Panc1 (cell line): ENCODE measurements around the gene FAM177B. TPM values are rescaled to one million over a fixed set of nuclear protein-coding genes. Genes with fewer than 3 reads are reported as not detected.

Experiments
- ATAC-seq: fragments of 200-7000 bp; cut with Tn5 transposase; 2 replicates; pipeline ENCODE4 v1.9.1; 2020; ENCODE audit warnings: mild to moderate bottlenecking, moderate library complexity
- BruUV-seq: library from RNA; stranded (reverse); fragments of 400-500 nt; replicated peaks from 2 replicates; lab custom pipeline; 2021; lab: Mats Ljungman, UMichigan
- CTCF ChIA-PET: fragments of 300-600 bp; sonication (Branson Sonifier 250); formaldehyde crosslinking; loops from one replicate; lab custom pipeline; 2022; ENCODE audit warnings: antibody characterized with exemption; lab: Charles Lee
- POLR2A ChIA-PET: fragments of 300-600 bp; sonication (Branson Sonifier 250); formaldehyde crosslinking; loops from one replicate; lab custom pipeline; 2022; ENCODE audit warnings: antibody characterized with exemption; lab: Charles Lee
- DNase-seq: peaks from one replicate; pipeline ENCODE4 v3.0.0-alpha.2; 2010; ENCODE audit warnings: low read depth, low spot score
- H3K27ac ChIP-seq: 2 replicates; pipeline ENCODE4 v1.5.1; 2011; ENCODE audit warnings: mild to moderate bottlenecking, low read length, inconsistent platforms
- H3K27me3 ChIP-seq: fragments of 200-500 bp; sonication (Bioruptor generic); 2 replicates; pipeline ENCODE4 v1.6.0; 2014; ENCODE audit warnings: low read length, inconsistent platforms; ENCODE audit not compliant: control insufficient read depth, insufficient read depth
- H3K36me3 ChIP-seq: fragments of 200-500 bp; sonication (Bioruptor generic); 2 replicates; pipeline ENCODE4 v1.5.1; 2014; ENCODE audit warnings: inconsistent platforms, mild to moderate bottlenecking, low read length, moderate library complexity; ENCODE audit not compliant: control insufficient read depth, insufficient read depth
- H3K4me1 ChIP-seq: 2 replicates; pipeline ENCODE4 v1.5.1; 2011; ENCODE audit warnings: inconsistent platforms, mild to moderate bottlenecking, low read length, moderate library complexity; ENCODE audit not compliant: control insufficient read depth, insufficient read depth
- H3K4me3 ChIP-seq, 2 experiments: 2 replicates each; pipeline ENCODE4 v1.5.1; 2011 to 2012; ENCODE audit warnings: low read depth in 2 of 2, low read length in 2 of 2, mild to moderate bottlenecking in 2 of 2, inconsistent platforms in 1 of 2, moderate library complexity in 1 of 2
- H3K9me3 ChIP-seq: fragments of 200-500 bp; sonication (Bioruptor generic); 2 replicates; pipeline ENCODE4 v1.5.1; 2014; ENCODE audit warnings: low read depth, mild to moderate bottlenecking, inconsistent platforms, low read length, moderate library complexity; ENCODE audit not compliant: control insufficient read depth, insufficient read depth
- POLR2AphosphoS5 ChIP-seq: IDR thresholded peaks from 2 replicates; pipeline ENCODE4 v1.6.1; 2012; ENCODE audit warnings: mild to moderate bottlenecking, low read depth, low read length, moderate library complexity
- SIN3A ChIP-seq: IDR thresholded peaks from 2 replicates; pipeline ENCODE4 v1.6.1; 2012; ENCODE audit warnings: low read depth, mild to moderate bottlenecking, low read length, moderate library complexity, borderline replicate concordance; ENCODE audit not compliant: insufficient read depth
- TCF7L2 ChIP-seq: IDR thresholded peaks from 2 replicates; pipeline ENCODE4 v1.6.1; 2011; ENCODE audit warnings: mild to moderate bottlenecking, low read depth, low read length, inconsistent platforms
- in situ Hi-C: cut with HindIII; loops from 2 replicates; pipeline ENCODE4 v1.10.0; 2016; ENCODE audit warnings: low sequenced_read_pairs, low pct_unique_long_range_greater_than_20kb
- intact Hi-C: fragments of 100-400 bp; cut with micrococcal nuclease; formaldehyde crosslinking; loops from one replicate; pipeline ENCODE4 v1.10.0; 2022; ENCODE audit not compliant: unreplicated experiment
- total RNA-seq: library from RNA; stranded (reverse); gene quantifications from one replicate; pipeline ENCODE4 v1.2.1, GENCODE V29; 2021; ENCODE audit not compliant: unreplicated experiment
- TF ChIP-seq, protein P1 (sequence below): fragments of 450-650 bp; IDR thresholded peaks from 2 replicates; pipeline ENCODE4 v1.5.1; 2017; ENCODE audit warnings: mild to moderate bottlenecking
- TF ChIP-seq, protein P2 (sequence below), 2 experiments: IDR thresholded peaks; 2 replicates each; pipeline ENCODE4 v1.6.1; 2011 to 2012; ENCODE audit warnings: low read depth in 2 of 2, control low read depth in 1 of 2, low read length in 1 of 2, mild to moderate bottlenecking in 1 of 2, moderate library complexity in 1 of 2; ENCODE audit not compliant: insufficient read depth in 1 of 2

The FAM177B gene
- total RNA-seq, 1 experiment from 2014 or later: not detected

DNA sequence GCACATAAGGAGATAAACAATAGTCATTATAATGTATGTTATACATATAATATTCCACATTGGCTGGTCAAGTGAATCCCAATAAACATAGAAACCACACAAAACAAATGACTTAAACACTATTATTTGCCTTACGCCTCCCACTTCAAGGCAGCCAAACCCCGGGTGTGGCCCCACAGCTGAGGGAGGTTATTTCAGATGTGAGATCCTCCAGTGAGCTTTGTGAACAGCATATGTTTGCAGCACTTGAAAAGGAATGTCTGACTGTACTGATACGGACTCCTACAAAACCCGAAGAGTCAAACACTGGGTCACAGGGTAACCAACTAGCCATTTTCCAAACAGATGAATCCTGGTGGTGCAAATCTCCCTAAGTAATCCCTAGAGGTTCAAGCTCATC, 50.7 kb downstream of the FAM177B start:
- in situ Hi-C loops: no loop called here
- H3K4me1 ChIP-seq: no peaks in the 10 kb centered on the region
- no peaks in the 10 kb centered on the region for H3K9me3 ChIP-seq
- H3K27ac ChIP-seq: no peak overlapping the region
- DNase-seq (no peak), ATAC-seq (no peak)
- BruUV-seq: no TSS peak
- intact Hi-C loops: no loop called here
- TF ChIP-seq, protein P1, sequence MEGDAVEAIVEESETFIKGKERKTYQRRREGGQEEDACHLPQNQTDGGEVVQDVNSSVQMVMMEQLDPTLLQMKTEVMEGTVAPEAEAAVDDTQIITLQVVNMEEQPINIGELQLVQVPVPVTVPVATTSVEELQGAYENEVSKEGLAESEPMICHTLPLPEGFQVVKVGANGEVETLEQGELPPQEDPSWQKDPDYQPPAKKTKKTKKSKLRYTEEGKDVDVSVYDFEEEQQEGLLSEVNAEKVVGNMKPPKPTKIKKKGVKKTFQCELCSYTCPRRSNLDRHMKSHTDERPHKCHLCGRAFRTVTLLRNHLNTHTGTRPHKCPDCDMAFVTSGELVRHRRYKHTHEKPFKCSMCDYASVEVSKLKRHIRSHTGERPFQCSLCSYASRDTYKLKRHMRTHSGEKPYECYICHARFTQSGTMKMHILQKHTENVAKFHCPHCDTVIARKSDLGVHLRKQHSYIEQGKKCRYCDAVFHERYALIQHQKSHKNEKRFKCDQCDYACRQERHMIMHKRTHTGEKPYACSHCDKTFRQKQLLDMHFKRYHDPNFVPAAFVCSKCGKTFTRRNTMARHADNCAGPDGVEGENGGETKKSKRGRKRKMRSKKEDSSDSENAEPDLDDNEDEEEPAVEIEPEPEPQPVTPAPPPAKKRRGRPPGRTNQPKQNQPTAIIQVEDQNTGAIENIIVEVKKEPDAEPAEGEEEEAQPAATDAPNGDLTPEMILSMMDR: no peak
- TF ChIP-seq, protein P2, sequence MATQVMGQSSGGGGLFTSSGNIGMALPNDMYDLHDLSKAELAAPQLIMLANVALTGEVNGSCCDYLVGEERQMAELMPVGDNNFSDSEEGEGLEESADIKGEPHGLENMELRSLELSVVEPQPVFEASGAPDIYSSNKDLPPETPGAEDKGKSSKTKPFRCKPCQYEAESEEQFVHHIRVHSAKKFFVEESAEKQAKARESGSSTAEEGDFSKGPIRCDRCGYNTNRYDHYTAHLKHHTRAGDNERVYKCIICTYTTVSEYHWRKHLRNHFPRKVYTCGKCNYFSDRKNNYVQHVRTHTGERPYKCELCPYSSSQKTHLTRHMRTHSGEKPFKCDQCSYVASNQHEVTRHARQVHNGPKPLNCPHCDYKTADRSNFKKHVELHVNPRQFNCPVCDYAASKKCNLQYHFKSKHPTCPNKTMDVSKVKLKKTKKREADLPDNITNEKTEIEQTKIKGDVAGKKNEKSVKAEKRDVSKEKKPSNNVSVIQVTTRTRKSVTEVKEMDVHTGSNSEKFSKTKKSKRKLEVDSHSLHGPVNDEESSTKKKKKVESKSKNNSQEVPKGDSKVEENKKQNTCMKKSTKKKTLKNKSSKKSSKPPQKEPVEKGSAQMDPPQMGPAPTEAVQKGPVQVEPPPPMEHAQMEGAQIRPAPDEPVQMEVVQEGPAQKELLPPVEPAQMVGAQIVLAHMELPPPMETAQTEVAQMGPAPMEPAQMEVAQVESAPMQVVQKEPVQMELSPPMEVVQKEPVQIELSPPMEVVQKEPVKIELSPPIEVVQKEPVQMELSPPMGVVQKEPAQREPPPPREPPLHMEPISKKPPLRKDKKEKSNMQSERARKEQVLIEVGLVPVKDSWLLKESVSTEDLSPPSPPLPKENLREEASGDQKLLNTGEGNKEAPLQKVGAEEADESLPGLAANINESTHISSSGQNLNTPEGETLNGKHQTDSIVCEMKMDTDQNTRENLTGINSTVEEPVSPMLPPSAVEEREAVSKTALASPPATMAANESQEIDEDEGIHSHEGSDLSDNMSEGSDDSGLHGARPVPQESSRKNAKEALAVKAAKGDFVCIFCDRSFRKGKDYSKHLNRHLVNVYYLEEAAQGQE (IDR thresholded peaks at IDR 0.05; ENCODE audit: insufficient read depth in 1 of 2, low read depth in 2 of 2, low read length in 1 of 2): no peak
- TF ChIP-seq TCF7L2 (no peak), SIN3A (no peak), POLR2AphosphoS5 (no peak)
- POLR2A ChIA-PET: no interaction called here
- H3K27me3 ChIP-seq: no peaks in the 10 kb centered on the region
- H3K36me3 ChIP-seq: no peaks in the 10 kb centered on the region
- no peak overlapping the region for H3K4me3 ChIP-seq
- CTCF ChIA-PET: no interaction called here

DNA sequence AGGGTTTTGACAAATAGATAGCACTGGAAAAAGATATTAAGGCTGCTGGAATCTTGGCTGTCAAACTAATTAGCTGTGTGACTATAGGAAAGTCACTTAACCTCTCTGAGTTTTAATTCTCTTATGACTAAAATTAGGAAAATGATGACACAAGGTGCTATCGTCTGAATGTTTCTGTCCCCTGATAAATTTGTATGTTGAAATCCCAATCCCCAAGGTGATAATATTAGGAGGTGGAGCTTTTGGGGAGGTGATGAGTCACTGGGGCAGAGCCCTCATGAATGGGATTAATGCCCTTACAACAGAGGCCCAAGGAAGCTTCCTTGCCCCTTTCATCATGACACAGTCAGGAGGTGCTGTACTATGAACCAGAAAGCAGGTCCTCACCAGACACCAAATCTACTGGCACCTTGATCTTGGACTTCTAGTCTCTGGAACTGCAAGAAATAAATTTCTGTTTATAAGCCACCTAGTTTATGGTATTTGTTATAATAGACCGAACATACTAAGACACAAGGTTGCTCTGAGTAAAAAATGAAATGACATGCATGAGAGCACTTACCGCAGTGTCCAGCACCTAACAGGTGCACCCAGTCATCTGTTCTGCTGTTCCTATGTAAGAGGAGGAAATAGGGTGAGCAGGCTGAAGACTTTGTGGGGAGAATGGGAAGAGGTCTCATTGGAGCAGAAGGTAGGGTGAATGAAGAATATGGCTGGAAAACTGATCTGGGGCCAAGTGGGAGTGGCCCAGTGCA, 51.6 kb downstream of the FAM177B start:
- in situ Hi-C loops (no loop called here), intact Hi-C loops (no loop called here)
- ChIA-PET POLR2A (no interaction called here), CTCF (no interaction called here)
- no peak for DNase-seq
- Histone ChIP-seq H3K4me3 (no peak overlapping the region), H3K27me3 (no peaks in the 10 kb centered on the region), H3K4me1 (no peaks in the 10 kb centered on the region), H3K36me3 (no peaks in the 10 kb centered on the region), H3K27ac (no peak overlapping the region), H3K9me3 (no peaks in the 10 kb centered on the region)
- ATAC-seq: no peak
- no TSS peak for BruUV-seq
- TF ChIP-seq, protein P1: no peak
- no peak for TF ChIP-seq TCF7L2
- TF ChIP-seq POLR2AphosphoS5: no peak
- no peak for TF ChIP-seq SIN3A
- TF ChIP-seq, protein P2 (IDR thresholded peaks at IDR 0.05; ENCODE audit: insufficient read depth in 1 of 2, low read depth in 2 of 2, low read length in 1 of 2): no peak
